ELF-1 (cell line): ENCODE results near the gene WNT3A.

ENCODE experiments used
- DNase-seq: peaks from one replicate; pipeline ENCODE4 v3.0.0-alpha.2; 2016; ENCODE audit warnings: low read depth, low spot score

WNT3A gene

DNA sequence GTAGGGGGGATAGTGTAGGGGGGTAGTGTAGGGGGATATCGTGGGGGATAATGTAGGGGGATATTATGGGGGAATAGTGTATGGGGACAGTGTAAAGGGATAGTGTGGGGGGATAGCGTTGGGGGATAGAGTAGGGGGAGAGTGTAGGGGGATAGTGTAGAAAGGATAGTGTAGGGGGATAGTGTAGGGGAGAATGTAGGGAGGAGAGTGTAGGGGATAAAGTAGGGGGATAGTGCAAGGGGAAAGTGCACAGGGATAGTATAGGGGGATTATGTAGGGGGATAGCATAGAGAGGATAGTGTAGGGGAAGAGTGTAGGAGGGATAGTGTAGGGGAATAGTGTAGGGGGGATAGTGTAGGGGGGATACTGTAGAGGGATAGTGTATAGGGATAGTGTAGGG, 63.4 kb downstream of the WNT3A start:
- no peak for DNase-seq

DNA sequence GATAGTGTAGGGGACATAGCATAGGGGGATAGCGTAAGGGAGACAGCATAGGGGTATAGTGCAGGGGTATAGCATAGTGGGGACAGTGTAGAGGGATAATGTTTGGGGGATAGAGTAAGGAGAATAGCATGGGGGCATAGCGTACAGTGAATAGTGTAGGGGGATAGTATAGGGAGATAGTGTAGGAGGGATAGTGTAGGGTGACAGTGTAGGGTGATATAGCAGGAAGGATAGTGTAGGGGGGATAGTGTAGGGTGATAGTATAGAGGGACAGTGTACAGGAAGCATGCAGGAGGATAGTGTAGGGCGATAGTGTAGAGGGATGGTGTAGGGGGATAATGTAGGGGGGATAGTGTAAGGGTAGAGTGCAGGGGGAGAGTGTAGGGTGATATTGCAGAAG, 64.1 kb downstream of the WNT3A start:
- DNase-seq, result no peak

DNA sequence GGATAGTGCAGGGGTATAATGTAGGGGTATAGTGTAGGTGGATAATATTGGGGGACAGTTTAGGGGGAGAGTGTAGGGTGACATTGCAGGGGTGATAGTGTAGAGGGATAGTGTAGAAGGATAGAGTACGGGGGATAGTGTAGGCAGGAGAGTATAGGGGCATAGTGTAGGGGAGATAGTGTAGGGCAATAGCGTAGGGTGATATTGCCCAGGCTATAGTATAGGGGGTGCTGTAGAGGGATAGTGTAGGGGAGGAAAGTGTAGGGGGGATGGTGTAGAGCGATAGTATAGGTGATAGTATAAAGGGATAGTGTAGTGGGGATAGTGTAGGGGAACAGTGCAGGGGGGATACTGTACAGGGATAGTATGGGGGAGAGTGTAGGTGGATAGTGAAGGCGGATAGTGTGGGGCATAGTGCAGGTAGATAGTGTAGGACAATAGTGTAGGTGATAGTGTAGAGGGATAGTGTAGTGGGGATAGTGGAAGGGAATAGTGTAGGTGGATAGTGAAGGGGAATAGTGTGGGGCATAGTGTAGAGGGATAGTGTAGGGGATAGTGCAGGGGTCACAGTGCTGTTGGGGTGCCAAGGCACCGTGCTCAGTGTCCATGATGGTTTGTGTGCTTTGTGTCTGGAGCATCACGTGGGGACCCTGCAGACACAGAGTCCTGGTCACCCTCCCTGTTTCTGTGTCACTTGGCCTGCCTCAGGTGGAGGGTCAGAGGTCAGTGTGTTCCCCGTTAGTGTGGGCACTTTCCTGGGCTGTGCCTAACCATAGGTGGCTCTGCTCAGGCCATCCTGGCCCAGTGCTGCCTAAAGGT, 65.2 kb downstream of the WNT3A start:
- DNase-seq, result peak; percentile 1

DNA sequence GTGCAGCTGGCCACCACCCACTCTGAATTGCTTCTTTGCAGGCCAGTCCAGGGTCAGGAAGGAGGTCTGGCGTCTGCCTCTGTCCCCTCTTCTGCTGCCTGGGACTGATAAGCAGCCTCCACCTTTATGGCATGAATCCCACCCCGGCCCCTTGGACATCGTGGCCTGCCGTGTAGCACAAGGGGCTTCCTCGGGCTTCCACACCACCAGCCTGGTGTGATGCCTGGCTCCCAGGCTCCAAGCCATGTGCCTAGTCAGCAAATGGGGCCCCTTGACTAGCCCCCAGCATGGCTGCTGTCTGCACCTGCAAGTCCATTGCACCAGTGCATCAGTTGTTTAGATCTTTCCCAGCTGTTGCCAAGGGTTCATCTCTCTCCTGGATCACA, 65.9 kb downstream of the WNT3A start:
- DNase-seq, result no peak

DNA sequence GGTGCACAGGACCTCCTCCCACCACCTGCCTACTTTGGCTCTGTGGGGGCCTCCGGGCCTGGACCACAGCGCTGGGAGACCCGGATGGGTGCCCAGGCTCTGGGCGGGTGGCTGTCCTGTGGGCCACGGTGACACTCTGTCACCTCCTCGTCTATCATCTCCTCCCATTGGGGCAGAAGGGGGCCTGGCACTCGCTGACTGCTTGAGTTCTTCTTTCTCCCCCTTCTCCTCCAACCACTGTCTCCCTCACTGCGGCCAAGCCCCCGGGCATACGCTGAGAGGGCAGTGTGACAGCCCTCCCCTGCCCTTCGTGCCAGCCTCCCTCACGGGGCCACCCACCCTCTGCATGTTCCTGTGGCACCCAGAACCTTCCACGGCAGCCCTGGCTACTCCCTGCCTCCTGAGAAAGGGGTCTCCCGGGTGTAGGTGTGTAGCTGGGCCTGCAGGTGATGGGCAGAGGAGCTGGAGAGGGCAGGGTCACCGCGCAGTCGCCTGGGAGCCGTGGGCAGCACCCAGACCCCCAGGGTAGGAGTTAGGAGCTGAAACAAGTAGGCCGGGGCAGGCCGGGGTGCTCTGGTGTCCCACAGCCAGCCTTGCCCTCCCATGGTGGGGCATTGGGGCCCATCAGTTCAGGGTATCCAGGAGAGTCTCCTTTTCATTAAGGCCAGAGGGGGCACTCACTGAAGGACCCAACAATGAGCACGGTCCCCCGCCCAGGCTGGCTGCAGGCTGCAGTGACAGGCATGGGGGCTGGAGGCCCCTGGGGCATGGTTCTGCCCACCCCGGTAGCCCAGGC, 66.5 kb downstream of the WNT3A start:
- no peak for DNase-seq

DNA sequence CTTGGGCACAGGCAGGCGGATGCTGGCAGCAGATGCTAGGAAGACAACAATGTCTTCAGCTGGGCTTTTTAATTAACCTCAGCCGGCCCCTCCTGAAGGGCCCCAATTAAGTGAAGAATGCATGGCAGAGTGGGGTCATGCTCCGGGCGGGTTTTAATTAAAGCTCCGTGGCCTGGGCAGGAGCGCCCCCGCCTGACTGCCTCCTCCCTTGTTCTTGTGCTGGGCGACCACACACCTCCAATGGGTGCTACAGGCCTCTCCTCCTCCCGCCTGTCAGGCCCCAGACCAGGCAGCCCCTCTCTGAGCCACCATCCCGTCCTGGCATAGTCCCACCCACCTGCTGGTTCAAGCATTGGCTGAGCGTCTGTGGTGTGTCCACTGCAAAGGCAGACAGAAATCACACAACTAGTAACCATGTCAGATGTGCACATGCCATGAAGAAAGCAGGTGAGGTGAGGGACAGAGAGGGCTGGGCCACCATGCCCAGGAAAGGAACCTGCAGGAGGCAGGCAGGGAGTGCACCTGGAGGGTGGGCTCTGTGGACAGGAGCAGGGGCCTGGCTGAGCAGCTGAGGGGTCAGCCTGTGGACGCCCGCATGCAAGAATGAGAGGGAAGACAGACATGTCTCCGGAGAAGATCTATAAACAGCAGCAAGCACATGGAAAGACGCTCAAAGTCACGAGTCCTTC, 67.2 kb downstream of the WNT3A start:
- DNase-seq, result peak; percentile 91

DNA sequence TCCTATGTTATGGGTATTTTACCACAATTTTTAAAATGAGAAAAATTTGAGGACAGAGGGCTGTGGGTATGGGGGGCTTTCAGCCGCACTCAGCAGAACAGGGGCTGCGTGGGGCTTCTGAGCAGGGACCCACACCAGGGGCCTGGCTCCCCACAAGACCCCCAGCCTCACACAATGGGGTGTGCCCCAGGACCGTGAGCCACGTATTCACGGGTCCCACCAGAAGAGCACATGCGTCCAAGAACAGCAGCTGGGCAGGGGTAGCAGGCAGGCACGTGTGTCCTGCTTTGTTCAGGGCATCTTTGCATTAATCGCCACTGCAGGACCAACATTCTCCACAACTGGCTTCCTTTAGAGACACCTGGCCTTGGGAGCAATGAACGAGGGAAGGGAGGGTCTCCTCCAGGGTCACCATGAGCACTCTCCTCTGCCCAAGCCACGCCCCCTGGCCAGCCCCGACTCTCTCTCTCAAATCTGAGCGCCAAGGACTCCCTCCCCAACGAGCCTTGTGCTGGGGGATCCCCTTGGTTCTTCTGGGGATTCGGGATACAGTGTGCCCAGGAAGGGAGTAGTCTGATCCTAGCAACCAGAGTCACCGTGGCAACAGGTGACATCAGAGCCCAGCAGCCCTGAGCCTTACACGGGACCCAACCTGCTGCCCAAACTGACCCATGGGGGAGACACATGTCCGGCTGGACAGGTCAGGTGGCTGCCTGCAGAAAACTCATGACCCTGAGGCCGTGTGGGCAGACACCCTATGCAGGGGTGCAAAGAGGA, 68.3 kb downstream of the WNT3A start:
- DNase-seq, result no peak

DNA sequence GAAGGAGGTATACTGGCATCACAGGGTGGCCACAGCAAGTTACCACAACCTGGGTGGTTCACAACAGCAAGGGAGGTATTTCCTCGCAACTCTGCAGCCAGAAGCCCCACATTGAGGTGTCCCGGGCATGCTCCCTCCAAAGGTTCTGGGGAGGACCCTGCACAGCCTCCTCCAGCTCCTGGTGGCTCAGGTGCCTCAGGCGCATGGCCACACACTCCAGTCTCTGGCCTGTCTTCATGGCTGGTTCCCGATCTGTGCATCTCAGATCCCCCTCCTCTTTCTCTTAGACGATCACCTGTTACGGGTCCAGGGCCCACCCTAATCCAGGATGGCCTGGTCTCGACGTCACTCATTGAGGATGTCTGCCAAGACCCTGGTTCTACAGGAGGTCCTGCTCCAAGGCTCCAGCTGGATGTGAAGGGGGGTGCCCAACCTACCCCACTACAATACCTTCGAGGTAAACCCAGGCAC, 69.0 kb downstream of the WNT3A start:
- no peak for DNase-seq

DNA sequence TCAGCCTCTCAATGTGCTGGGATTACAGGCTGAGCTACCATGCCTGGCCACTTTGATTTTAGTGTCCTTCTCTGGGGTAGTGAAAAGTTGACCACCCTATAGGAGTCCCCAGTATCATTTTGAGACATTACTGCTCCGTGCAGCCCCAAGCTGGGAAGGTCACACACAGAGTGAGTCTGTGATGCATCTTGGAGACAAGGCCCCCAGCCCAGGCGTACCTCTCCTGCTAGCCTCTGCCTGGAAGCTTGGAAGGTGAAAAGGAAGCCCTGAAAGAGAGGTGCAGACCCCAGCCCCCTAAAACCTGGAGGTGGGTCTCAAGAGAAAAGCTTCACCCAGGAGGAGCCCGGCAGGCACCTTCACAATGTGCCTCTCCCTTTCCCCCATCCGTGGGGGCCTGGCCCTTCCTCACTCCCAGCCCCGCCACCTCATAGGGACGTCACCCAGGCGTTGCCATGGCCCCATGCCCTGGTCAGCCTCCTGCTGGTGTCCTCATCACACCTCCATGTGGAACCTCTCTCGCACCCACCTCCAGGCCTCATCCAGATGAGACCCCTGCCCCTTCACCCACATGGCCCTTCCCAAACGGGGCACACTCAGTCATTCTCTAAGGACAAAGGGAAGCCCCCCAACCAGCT, 70.1 kb downstream of the WNT3A start:
- DNase-seq, result no peak

DNA sequence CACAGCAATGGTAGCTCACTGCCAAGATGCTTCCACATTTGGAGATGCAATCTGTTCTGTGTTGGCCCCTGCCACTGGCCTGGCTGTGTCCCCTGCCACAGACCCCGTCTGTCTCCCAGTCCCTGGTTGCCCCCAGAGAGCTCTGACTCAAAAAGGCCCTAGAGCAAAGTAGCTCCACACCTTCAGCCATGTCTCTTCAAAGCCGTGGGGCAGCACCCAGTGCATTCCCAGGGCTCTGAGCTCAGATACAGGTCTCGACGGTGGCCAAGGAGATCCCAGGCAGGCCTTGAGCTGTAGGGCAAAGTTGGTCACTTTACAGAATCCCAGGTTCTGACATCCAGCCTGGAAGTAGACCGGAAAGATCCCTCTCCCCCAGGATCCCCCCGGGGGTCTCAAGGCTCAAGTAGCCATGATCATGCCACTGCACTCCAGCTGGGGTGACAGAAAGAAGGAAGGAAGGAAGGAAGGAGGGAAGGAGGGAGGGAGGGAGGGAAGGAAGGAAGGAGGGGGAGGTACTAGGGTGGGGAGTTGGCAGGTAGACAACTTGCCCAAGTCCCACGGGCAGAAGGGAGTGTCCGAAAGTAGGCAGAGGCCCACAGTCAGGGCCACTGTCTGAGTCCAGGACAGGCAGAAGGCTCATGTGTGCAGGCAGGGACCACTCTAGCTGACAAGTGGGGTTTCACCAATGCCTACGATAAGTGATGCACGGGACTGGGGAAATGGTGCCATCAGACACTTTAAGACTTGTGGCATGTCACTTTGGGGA, 71.0 kb downstream of the WNT3A start:
- no peak for DNase-seq

DNA sequence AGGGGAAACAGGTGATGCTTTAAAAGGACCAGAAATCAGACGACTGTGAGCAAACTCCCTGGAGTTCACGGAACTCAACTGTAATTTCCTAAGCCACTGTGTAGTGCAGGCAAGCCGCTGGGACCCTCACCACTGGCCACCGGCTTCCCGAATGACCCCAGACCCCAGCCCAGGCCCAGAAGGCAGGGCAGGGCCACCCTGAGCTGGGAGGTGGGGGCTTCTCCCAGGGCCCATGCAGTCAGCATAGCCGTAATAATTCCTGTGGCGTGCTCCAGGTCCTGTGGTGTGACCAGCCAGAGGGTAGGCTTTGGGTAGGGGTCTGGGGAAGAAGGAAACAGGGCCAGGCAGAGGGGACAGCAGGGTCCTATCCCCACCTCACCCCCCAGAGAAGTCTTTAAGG, 72.2 kb downstream of the WNT3A start:
- DNase-seq, result no peak

DNA sequence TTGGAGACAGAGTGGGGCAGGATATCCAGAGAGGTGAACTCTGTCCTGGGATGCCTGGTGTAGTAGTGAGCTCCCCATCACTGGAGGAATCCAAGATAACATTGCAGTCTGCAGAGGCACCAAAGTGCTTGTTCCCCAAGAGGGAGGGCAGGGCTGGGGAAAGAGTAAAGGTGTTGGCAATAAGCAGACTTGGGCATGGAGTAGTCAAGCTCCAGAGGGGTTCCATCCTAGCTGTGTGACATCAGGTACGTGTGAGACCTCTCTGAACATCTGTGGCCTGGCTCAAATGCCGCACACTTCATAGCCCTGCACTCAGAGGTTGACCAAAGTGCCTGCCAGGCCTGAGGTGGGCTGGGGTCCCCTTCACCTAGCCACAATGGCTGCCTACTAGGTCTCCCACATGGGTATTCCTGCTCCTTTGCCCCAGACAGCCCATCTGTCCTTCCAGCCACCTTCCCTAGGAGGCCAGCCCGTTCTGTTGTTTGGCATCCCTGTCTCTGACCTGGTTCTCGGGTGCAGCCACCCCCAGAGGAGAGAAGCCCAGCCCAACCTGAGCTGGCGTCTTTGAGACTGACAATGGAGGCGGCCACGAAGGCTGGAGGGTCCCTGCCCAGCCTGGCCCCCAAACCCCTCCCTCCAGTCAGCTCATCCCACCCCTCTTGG, 72.9 kb downstream of the WNT3A start:
- DNase-seq, result no peak

DNA sequence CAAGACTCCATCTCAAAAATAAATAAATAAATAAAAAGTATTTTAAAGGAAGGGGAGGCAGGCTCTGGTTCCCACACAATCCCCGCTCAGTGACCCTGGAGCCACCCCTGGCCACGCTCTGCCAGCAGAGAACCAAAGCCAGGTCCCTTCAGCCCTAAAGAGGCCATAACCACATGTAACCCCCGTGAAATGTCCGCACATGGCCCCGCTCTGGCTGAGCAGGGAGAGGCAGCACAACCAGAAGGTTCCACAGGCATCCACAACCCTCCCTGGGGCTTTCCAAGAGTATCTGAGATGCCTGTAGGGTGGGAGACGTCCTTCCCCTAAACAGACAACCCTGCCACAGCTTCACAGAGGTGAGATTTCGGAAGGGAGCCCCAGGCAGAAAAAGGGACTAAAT, 74.3 kb downstream of the WNT3A start:
- no peak for DNase-seq

DNA sequence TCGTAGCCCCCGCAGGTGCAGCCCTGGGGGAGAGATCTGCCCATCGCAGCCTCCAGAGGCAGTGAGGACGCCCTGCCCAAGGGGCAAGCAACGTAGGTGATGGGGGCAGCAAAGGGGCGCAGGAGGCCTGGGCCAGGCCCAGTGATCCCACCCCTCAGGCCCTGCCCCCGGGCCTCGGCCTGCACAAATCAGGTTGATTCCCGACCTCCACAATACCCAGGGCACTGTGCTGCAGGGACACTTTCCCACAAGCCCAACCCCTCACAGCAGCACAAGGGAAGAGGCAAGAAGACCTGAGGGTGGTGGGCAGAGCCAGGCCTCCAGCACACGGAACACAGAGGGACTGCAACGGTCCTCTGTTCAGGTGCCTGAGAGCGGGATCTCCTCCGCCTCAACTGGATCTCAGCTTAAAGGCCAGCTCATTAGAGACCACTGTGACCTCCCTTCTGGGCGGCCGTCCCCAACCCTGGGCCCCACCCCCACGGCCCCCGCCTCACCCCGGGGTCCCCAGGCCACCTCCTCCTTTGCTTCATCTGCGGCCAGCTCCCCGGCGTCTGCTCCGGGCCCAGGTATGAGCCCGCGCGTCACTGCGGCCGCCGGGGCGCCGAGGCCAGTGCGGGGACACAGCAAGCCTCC, 74.9 kb downstream of the WNT3A start:
- peak; percentile 67 for DNase-seq

DNA sequence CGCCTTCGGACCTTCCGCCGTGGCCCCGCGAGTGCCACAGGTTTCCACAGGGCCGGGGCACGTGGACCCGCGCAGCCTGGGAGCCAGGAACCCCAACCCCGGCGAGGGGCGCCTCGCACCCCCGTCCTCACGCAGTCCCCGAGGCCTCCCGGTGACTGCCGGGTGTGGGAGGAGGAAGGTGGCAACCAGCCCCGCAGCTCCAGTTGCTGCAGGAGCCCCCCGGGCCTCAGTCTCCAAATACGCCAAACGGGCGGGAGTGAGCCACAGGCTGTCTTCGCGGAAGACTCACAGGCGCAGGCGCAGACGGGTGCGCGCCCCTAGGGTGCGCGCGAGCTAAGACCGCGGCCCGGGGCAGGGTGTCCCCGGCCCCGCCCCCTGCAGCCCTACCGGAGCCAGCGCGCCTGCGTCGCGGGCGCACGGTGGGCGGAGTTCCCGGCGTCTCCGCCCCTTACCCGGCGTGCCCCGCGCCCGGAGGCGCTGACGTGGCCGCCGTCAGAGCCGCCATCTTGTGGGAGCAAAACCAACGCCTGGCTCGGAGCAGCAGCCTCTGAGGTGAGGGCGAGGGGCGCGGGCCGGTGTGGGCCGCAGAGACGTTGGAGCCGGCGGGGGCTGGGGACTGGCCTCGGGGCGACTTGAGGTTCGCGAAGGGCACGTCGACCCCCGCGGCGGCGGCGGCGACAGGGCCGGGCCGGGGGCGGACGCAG, 75.6 kb downstream of the WNT3A start, which contains the start of gene ARF1:
Gene ARF1, plus strand, starts transcription at position 495 of the 704 bp plus-strand sequence. CDS start 14,407 bp downstream, outside the sequence.
- peak; percentile 95 for DNase-seq

DNA sequence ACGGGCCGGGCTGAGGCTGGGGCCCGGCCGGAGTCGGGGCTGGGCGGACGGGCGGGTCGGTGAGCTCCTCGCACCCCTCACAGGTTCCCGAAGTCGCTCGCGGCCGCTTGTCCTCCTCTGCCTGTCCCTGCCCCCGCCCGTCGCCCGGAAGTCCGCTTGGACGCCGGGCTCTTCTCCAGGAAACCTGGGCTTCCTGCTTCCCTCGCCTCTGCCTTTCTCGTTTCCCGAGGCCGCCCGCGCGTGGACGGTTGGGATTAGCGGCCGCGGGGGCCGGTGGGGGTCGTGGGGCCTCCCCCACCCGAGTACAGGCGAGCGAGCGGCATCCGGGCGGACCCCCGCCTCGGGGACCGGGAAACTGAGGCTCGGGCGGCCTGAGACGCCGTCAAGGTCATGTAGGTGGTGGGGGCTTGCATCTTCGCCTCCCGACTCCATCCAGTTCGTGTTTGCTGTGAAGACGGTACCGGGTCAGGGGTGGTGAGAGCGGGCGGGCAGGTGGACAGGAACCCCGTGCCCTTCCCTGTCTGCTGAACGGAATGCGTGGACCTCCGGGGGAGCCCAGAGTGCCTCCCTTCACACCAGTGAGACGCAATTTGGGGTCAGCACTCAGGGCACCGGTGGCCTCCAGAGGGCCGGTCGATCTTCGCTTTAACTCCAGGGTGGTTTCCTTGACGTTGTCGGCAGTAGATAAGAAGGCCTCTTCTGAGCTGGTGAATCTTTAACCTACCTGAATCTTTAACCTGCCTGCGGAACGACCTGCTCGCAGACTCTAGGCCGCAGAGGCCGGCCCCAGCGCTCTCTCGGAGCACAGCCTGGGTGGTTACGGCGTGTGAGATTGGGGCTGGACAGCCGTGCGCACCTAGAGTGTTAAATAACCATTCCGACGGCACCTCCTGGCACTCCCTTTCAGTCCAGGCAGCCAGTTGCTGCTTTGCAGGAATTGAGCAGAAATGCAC, 76.4 kb downstream of the WNT3A start:
- peak; percentile 55 for DNase-seq

DNA sequence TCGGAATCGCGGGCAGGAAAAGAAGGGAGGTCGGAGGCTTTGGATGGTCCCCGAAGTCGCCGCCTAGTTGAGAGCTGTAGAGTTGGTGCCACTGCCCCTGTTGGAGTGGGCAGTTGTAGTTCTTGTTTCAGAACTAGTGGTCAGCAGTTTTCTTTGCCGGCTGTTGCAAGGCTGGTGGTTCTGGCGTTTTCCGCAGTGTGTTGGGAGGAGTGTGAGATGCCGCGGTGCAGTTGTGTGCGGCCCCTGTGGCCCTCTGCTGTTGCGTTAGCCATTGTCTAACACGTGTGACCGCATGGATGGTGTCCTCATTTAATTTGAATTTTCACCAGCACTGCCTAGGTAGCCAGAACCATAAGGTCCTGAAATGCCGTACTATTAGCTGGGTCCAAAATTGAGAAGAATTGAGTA, 77.1 kb downstream of the WNT3A start:
- DNase-seq, result peak; percentile 53
